GM12874 (cell line): ENCODE data around the gene PPP3CA.

ENCODE experiments used
- TF ChIP-seq, protein P1 (sequence below): IDR thresholded peaks from 2 replicates; pipeline ENCODE4 v1.5.1; 2011; ENCODE audit warnings: low read depth, mild to moderate bottlenecking, control low read depth, low read length, moderate library complexity; ENCODE audit not compliant: insufficient read depth

Gene PPP3CA

GRCh38 chr4:101145021-101145420, 202.3 kb downstream of the PPP3CA start:
- TF ChIP-seq, protein P1, sequence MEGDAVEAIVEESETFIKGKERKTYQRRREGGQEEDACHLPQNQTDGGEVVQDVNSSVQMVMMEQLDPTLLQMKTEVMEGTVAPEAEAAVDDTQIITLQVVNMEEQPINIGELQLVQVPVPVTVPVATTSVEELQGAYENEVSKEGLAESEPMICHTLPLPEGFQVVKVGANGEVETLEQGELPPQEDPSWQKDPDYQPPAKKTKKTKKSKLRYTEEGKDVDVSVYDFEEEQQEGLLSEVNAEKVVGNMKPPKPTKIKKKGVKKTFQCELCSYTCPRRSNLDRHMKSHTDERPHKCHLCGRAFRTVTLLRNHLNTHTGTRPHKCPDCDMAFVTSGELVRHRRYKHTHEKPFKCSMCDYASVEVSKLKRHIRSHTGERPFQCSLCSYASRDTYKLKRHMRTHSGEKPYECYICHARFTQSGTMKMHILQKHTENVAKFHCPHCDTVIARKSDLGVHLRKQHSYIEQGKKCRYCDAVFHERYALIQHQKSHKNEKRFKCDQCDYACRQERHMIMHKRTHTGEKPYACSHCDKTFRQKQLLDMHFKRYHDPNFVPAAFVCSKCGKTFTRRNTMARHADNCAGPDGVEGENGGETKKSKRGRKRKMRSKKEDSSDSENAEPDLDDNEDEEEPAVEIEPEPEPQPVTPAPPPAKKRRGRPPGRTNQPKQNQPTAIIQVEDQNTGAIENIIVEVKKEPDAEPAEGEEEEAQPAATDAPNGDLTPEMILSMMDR: no peak

DNA sequence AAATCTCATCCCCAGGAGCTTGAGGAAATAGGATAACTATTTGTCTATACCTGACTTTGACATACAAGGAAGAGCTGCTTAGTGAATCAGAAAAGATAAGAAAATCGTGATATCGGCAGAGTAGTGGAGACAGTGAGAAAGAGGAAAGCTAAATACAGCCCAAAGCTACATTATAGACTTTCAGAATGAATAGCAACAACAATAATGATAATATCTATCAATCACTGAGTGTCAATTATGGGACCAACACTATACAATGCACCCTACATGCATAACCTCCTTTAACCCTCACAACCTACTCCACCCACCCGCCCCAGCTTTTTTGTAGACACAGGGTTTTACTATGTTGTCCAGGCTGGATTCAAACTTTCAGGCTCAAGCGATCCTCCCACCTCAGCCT, 205.1 kb downstream of the PPP3CA start:
- TF ChIP-seq, protein P1: no peak

- TF ChIP-seq, protein P1: no peak
These were observed 205.5 kb downstream of the PPP3CA start for GRCh38 chr4:101141855-101142254.

DNA sequence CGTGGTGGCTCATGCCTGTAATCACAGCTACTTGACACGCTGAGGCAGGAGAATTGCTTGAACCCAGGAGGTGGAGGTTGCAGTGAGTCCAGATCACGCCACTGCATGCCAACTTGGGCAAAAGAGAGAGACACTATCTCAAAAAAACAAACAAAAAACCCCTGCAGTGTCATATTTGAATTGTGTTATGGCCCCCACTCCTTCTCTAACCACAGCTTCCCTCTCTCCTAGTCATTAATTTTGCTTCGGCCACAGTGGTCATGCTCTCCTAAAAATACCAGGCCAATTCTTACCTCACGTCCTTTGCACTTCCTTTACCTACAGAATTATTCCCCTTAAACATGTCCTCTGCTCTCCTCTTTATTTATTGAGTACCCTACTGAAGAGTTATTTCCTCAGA, 206.1 kb downstream of the PPP3CA start:
- TF ChIP-seq, protein P1: no peak

GRCh38 chr4:101140228-101140627, 207.1 kb downstream of the PPP3CA start:
- TF ChIP-seq, protein P1: no peak

DNA sequence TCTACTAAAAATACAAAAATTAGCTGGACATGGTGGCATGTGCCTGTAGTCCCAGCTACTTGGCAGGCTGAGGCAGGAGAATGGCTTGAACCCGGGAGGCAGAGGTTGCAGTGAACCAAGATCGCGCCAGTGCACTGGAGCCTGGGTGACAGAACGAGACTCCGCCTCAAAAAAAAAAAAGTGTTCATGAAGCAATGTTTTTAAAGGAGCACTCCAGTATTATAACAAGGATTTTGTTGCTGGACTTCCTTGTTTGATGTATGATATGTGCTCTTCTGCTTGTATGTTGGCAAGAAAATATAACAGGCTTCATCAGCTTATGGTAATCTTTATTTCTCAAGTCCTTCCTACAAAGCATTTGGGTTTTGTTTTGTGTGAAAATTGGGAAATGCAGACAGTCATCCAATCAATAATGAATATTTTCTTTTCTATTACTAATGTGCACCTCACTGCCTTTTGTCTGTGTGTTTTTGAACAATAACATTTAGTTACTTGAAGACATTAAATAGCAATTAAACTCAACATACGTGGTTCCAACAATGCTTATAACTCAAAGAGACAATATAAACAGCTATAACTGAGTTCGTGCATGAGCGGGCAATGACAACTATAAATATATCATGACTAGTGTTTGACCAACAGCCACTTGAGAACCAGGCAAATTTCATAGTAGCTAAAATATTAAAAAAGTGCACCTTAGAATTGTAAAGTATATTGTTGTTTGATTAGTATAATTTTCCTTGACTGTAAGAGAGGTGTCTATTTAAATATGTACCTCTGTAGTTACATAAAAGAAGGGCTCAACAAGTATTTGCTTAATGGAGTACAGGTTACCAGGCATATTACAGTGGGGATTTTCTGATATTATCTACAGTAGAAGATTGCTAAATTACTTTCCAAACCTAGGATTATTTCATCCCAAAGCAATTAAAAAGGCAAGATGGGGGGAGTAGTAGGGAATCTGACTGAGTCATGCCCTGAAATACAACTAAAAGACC, 210.7 kb downstream of the PPP3CA start:
- TF ChIP-seq, protein P1: no peak

DNA sequence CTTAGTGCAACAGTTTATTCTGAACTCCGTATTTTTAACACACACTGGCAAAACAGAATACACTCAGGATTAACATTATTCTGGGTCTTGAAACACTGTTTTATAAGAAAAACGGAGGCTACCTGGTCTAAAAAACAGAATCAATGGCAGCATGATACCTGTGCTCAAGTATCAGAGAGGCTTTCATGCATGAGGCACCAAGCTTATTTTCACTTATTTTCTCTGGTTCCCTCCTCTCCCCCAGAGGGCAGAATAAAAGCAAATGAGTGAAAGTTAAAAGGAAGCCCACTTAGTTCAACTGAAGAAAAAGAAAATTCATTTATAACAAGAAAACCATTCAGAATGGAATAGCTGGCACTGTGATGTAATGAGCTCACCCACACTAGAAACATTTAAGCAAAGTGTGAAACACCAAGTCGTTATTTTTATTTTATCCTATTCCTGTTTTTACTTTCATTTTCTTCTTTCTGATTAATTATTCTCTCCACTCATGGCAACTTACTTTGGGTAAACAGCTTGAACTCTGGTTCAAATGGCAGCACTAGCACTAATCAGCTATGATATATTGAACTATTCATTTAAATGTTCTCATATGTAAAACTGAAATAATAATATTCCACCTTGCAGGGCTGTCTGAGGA, 211.8 kb downstream of the PPP3CA start:
- TF ChIP-seq, protein P1: no peak
